GM12878 (cell line): ENCODE data around the gene LENEP.

Source experiments
- CREB1 ChIP-seq: IDR thresholded peaks from 2 replicates; pipeline ENCODE4 v1.6.1; 2012; ENCODE audit warnings: low read depth, mild to moderate bottlenecking, inconsistent platforms
- POLR2A ChIP-seq: IDR thresholded peaks from 2 replicates; pipeline ENCODE4 v1.6.1; 2011; ENCODE audit warnings: low read depth, mild to moderate bottlenecking, low read length
- RCOR1 ChIP-seq: conservative IDR thresholded peaks from 2 replicates; pipeline ENCODE4 v1.6.1; 2012; ENCODE audit warnings: low read depth, low read length, improper control_type of control experiment
- REST ChIP-seq: IDR thresholded peaks from 2 replicates; pipeline ENCODE4 v1.6.1; 2012; ENCODE audit warnings: mild to moderate bottlenecking, low read depth, low read length
- STAT3 ChIP-seq: IDR thresholded peaks from 2 replicates; pipeline ENCODE4 v1.6.1; 2011; ENCODE audit warnings: low read depth, low read length, improper control_type of control experiment

GRCh38 chr1:154992721-154993571 lies 440 bp upstream of the LENEP start:
- TF ChIP-seq POLR2A (no peak; the same call in 1 of the 2 replicates), RCOR1 (no peak), STAT3 (no peak), REST (no peak), CREB1 (no peak)
